Aorta (tissue), 5 donors: ENCODE results near the gene KCNK2. TPM values are rescaled to one million over a fixed set of nuclear protein-coding genes. Genes with fewer than 3 reads are reported as not detected.

Experiments used
- ATAC-seq: fragments of 200-7000 bp; cut with Tn5 transposase; one replicate; pipeline ENCODE4 v1.9.1; 2022; ENCODE audit warnings: moderate library complexity; ENCODE audit not compliant: low FRiP score
- DNase-seq, 2 donors: peaks; one replicate each; pipeline ENCODE4 v3.0.0-alpha.2; 2020
- H3K27ac ChIP-seq, 2 donors: one replicate each; pipeline ENCODE4 v1.5.1; 2013; ENCODE audit warnings: low read length in 2 of 2, mild to moderate bottlenecking in 2 of 2, moderate library complexity in 2 of 2, control low read depth in 1 of 2, inconsistent platforms in 1 of 2, low read depth in 1 of 2
- H3K27me3 ChIP-seq, 2 donors: one replicate each; pipeline ENCODE4 v1.6.1; 2013; ENCODE audit warnings: control low read depth in 1 of 2, low read length in 1 of 2, mild to moderate bottlenecking in 1 of 2, moderate library complexity in 1 of 2; ENCODE audit not compliant: insufficient read depth in 2 of 2, control insufficient read depth in 1 of 2
- H3K36me3 ChIP-seq, 2 donors: one replicate each; pipeline ENCODE4 v1.6.1; 2013; ENCODE audit warnings: control low read depth in 1 of 2, low read length in 1 of 2, mild to moderate bottlenecking in 1 of 2; ENCODE audit not compliant: insufficient read depth in 2 of 2, control insufficient read depth in 1 of 2
- H3K4me1 ChIP-seq, 2 donors: one replicate each; pipeline ENCODE4 v1.6.1; 2013; ENCODE audit warnings: low read length in 2 of 2, control low read depth in 1 of 2, mild to moderate bottlenecking in 1 of 2, moderate library complexity in 1 of 2; ENCODE audit not compliant: insufficient read depth in 2 of 2, control insufficient read depth in 1 of 2
- H3K4me3 ChIP-seq, 2 donors: one replicate each; pipeline ENCODE4 v1.5.1; 2013; ENCODE audit warnings: low read length in 2 of 2, control low read depth in 1 of 2, mild to moderate bottlenecking in 1 of 2
- H3K9me3 ChIP-seq: one replicate; pipeline ENCODE4 v1.6.1; 2013; ENCODE audit warnings: mild to moderate bottlenecking, low read length; ENCODE audit not compliant: control insufficient read depth
- WGBS, 2 donors: extraction: QIAGEN DNeasy Blood & Tissue Kit; methylation state at CpG; one replicate each; pipeline ENCODE4 v1.1.7; 2013; 5-methylcytosine and 5-hydroxymethylcytosine counted together
- intact Hi-C, 2 donors: fragments of 100-400 bp; cut with DNase I; formaldehyde crosslinking; loops; one replicate each; pipeline versions ENCODE4 v1.14.2 to v1.15.0; 2022
- polyA plus RNA-seq, 2 donors: library from polyadenylated mRNA; stranded (reverse); fragments of 200-250 nt; gene quantifications; one replicate each; pipeline ENCODE4 v1.2.3, GENCODE V29; 2013
- total RNA-seq, 2 donors: library from RNA; stranded (reverse); fragmentation: NEBNext Ultra II Directional; extraction: Animal tissue kit (Norgen Biotek cat#: 25700); gene quantifications; one replicate each; pipeline ENCODE4 v1.2.1, GENCODE V29; 2021
- donor health status: healthy with polysubstance abuse.
- donor health status: Bipolar disorder and iron deficiency.
- donor health status: DM: no; HTN: no; CAD: no.
- donor health status: DM: no; HTN: no; CAD: no.
- donor health status: DM: yes; HTN: yes; CAD: no.

KCNK2 gene
- total and polyA plus RNA-seq, 4 donors = 2.5 to 16.7 (median 4.8) TPM; not detected in 1

DNA sequence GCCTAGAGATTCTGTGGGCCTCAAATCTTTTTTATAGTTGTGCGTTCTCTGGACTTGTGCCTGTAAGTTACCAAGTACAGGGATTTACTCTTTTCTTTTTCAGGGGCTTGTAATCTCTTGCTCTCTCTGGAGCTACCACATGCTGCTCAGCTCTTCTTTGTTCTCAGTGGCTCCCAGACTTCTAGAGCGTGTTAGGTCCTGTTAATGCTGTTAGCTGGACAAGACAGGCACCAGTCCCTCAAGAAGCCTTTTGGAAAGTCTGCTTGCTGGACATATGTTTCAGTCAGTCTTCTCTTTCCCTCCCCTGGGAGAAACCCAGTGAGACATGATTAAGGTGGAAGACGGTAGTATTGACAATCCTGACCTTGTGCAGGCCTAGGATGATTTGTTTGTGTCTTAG lies 29.4 kb downstream of the KCNK2 start:
- intact Hi-C loops = no loop called here
- WGBS, 2 donors = 63 to 72% methylated on average over 3 of the region's 3 CpGs
- peaks cover 2% of the 10 kb centered on the region for H3K9me3 ChIP-seq
- ATAC-seq = no peak
- no peak for DNase-seq
- H3K36me3 ChIP-seq = no peaks in the 10 kb centered on the region
- H3K27ac ChIP-seq = no peak overlapping the region
- no peak overlapping the region for H3K4me3 ChIP-seq
- no peaks in the 10 kb centered on the region for H3K27me3 ChIP-seq
- peaks cover 0 to 1% of the 10 kb centered on the region in 2 donors for H3K4me1 ChIP-seq

DNA sequence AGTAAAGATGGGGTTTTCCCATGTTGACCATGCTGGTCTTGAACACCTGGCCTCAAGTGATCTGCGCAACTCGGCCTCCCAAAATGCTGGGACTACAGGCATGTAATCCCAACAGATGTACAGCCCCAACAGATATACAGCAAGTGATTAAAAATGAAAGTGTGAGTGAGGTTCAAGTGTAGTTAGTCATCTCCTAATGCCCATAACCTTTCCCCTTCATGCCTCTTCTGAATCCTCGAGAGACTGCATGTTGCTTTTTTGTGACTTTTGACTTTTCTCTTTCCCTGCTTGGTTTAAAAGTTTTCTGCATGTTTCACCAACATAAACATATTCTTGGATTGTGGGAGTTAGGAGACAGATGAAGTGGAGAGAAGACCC lies 31.2 kb downstream of the KCNK2 start:
- H3K4me1 ChIP-seq = peaks cover 0 to 1% of the 10 kb centered on the region in 2 donors
- H3K36me3 ChIP-seq = no peaks in the 10 kb centered on the region
- no peaks in the 10 kb centered on the region for H3K9me3 ChIP-seq
- 82 to 86% methylated on average over 3 of the region's 3 CpGs for WGBS, 2 donors
- DNase-seq = no peak
- H3K4me3 ChIP-seq = no peak overlapping the region
- intact Hi-C loops = no loop called here
- H3K27ac ChIP-seq = no peak overlapping the region
- no peaks in the 10 kb centered on the region for H3K27me3 ChIP-seq
- no peak for ATAC-seq

DNA sequence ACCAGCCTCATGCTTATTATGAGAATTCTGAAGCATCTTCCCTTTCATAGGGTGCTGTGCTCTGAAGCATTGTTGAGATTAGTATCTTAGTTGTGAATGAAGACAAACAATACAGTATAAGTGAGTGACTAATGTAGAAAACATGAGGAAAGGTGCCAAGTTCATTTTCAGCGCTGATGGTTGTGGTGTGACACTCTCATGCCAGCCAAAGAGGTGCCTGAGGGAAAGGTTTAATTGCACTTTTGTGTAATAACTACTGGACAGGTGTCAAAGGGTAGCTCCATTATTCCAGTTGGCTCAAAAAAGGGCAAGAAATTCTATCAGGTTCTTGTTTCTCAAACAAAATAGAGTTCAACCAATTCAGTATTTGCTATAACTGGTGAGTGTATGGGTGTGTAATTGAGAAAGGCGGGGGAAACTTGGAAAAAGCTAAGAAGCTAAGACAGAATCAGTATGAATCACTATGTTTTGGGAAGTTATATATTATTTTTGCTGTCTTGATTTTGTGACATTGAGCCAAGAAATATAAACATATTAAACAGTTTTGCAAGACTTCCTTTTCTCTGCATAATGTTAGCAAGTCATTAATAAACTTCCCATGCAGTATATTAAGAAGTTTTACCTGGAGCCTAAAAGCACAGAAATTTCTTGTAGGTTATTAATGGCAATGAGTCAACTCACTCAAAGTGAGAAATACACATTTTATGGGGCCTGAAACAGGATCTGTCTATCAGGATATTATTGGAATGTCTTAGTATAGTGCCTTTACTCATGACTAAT lies 31.8 kb downstream of the KCNK2 start:
- H3K27ac ChIP-seq = no peak overlapping the region
- H3K27me3 ChIP-seq = no peaks in the 10 kb centered on the region
- no peak overlapping the region for H3K4me3 ChIP-seq
- H3K36me3 ChIP-seq = no peaks in the 10 kb centered on the region
- intact Hi-C loops = no loop called here
- WGBS, 2 donors = 21 to 27% methylated on average over 2 of the region's 2 CpGs
- H3K4me1 ChIP-seq = peaks cover 0 to 1% of the 10 kb centered on the region in 2 donors
- no peaks in the 10 kb centered on the region for H3K9me3 ChIP-seq
- no peak for DNase-seq
- ATAC-seq = no peak

DNA sequence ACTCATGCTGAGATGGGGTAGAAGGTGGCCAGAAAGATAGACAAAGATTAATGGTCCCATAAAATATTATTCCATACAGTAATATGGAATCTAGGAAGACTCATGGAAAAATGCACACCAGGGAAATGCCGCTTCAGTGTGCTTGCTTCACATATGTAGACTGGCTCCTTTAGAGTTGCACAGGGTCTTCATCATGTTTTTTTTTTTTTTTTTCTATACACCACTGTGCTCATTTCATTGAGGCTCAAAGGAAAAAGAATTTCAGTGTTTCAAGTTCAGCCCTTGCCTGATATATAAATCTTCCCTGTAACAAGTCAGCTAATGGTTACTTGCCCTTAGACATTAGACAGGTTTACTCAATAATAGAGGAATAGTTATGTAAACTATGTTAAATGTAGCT lies 33.2 kb downstream of the KCNK2 start:
- peaks cover 0 to 1% of the 10 kb centered on the region in 2 donors for H3K4me1 ChIP-seq
- intact Hi-C loops = no loop called here
- DNase-seq (no peak), ATAC-seq (no peak)
- H3K9me3 ChIP-seq = no peaks in the 10 kb centered on the region
- H3K36me3 ChIP-seq = no peaks in the 10 kb centered on the region
- H3K27me3 ChIP-seq = no peaks in the 10 kb centered on the region
- WGBS, 2 donors = 89 to 94% methylated on average over 1 of the region's 1 CpG
- H3K4me3 ChIP-seq = no peak overlapping the region
- H3K27ac ChIP-seq = no peak overlapping the region

DNA sequence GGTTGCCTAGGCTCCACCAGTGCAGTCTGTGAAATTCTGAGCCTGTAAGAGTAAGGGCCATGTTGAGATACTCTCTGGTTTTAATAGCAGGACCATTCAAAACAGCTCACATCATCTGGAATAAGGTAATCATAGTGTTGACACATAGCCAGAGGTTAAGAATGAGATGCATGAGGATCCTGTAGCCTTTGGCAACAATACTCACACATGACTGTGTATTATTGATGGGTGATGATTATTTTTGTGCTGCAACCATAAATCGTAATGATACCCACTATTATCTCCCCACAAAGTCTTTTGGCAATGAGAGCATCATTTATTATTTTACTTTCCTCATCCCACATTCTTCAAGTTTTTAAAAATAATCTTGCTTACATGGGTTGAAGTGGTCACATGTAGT lies 35.5 kb downstream of the KCNK2 start:
- no peaks in the 10 kb centered on the region for H3K9me3 ChIP-seq
- DNase-seq = no peak
- H3K4me3 ChIP-seq = no peak overlapping the region
- no peaks in the 10 kb centered on the region for H3K36me3 ChIP-seq
- no peak for ATAC-seq
- peaks cover 0 to 1% of the 10 kb centered on the region in 2 donors for H3K4me1 ChIP-seq
- 49 to 66% methylated on average over 1 of the region's 1 CpG for WGBS, 2 donors
- H3K27me3 ChIP-seq = no peaks in the 10 kb centered on the region
- intact Hi-C loops = no loop called here
- no peak overlapping the region for H3K27ac ChIP-seq

DNA sequence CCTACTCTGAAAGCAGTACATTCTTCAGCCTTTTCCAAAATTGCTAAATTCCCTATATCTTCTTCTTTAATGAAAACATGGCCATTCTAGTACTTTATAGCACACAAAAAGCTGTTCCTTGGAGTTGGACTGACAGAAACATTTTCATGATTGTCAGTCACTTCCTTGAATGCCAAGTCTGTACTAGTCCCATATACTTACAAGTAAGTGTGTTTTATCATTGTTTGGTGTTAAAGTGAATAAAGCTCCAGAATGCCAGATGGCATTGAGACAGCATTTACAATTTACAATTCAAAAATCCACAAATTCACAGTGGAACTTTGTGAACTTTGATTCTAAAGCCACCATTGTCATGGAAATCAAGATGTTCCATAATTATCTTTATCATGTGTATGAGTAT lies 36.5 kb downstream of the KCNK2 start:
- Histone ChIP-seq H3K4me3 (no peak overlapping the region), H3K4me1 (peaks cover 0 to 1% of the 10 kb centered on the region in 2 donors), H3K9me3 (no peaks in the 10 kb centered on the region), H3K27me3 (no peaks in the 10 kb centered on the region), H3K27ac (no peak overlapping the region), H3K36me3 (no peaks in the 10 kb centered on the region)
- intact Hi-C loops = no loop called here
- ATAC-seq = no peak
- no peak for DNase-seq

DNA sequence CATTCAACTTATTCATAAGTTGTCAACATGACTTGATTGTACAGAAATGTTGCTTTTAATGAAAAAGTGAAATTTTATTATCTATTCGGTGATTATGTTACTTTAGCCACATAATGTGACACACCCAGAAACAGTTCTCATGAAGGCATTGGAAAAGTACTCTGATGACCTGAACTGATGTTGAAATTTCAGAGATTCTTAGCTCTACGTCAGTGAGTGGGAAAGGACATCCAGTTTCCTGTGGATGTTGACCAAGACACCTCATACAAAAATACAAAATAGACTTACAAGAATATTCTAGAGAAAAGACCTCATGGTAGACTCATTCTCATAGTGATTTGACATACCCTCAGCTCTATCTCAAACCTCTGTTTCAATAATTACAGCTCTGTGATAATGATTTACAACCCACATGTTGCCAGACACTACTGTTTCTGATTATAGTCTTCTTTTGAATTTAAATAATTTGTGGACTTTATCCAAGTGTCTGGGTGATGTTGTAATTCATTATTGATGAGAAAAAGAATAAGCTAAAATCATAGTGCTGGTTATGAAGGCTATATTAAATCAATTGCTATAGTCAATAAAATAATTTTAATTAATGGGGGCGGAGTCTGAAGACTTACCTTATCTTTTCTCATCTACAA lies 37.3 kb downstream of the KCNK2 start:
- Histone ChIP-seq H3K4me1 (no peaks in the 10 kb centered on the region), H3K27ac (no peak overlapping the region), H3K9me3 (no peaks in the 10 kb centered on the region), H3K4me3 (no peak overlapping the region), H3K36me3 (no peaks in the 10 kb centered on the region), H3K27me3 (no peaks in the 10 kb centered on the region)
- intact Hi-C loops = no loop called here
- DNase-seq = no peak
- no peak for ATAC-seq
- 46 to 60% methylated on average over 3 of the region's 3 CpGs for WGBS, 2 donors

DNA sequence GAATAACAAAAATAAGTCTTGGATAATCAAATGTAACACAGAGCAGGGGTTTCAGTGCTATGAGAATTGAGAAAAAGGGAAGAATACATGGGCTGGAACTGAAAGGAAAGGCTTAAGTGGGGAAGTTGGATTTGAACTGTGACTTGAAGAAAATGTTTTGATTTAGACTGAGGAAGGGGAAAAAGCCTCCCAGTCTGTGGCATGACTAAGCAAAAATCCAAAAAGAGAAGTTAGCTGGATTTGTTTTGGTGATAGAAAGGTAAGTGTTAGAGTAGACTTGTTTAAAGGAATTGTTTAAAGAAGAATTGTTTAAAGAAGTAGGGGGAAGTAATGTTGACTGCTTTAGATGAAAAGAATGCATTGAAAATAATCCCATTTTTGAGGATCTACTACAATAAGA lies 46.0 kb downstream of the KCNK2 start:
- H3K27me3 ChIP-seq = no peaks in the 10 kb centered on the region
- intact Hi-C loops = no loop called here
- H3K36me3 ChIP-seq = no peaks in the 10 kb centered on the region
- no peaks in the 10 kb centered on the region for H3K9me3 ChIP-seq
- no peak overlapping the region for H3K4me3 ChIP-seq
- DNase-seq (no peak), ATAC-seq (no peak)
- no peaks in the 10 kb centered on the region for H3K4me1 ChIP-seq
- H3K27ac ChIP-seq = no peak overlapping the region

DNA sequence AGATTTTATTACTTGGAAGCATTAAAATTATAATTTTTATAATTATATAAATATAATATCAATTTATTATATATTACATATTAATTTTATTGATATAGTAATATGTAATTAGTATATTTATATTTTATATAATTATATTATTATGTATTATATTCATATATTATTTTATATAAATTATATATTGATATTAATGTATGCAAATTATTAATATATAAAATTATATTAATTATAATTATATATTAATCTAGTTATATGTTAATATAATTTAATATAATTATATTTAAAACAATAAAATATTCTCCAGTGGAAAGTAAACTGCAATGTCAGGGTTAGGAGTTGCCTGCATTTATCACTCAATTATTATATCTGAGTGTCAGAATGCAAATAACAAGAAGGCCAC lies 48.8 kb downstream of the KCNK2 start:
- intact Hi-C loops = no loop called here
- H3K27ac ChIP-seq = no peak overlapping the region
- DNase-seq = no peak

More for the DNA sequence above, 48.8 kb downstream of the KCNK2 start:
- Histone ChIP-seq H3K27me3 (no peaks in the 10 kb centered on the region), H3K9me3 (no peaks in the 10 kb centered on the region), H3K36me3 (no peaks in the 10 kb centered on the region), H3K4me3 (no peak overlapping the region), H3K4me1 (no peaks in the 10 kb centered on the region)
- no peak for ATAC-seq
